Measurements from ENCODE around the gene GPRC5C.

GPRC5C gene

GRCh38 chr17:74452033-74452840 lies 20.3 kb downstream of the GPRC5C start:
- DNase-seq (ENCODE audit: low read depth in 2 of 2), result no peak

DNA sequence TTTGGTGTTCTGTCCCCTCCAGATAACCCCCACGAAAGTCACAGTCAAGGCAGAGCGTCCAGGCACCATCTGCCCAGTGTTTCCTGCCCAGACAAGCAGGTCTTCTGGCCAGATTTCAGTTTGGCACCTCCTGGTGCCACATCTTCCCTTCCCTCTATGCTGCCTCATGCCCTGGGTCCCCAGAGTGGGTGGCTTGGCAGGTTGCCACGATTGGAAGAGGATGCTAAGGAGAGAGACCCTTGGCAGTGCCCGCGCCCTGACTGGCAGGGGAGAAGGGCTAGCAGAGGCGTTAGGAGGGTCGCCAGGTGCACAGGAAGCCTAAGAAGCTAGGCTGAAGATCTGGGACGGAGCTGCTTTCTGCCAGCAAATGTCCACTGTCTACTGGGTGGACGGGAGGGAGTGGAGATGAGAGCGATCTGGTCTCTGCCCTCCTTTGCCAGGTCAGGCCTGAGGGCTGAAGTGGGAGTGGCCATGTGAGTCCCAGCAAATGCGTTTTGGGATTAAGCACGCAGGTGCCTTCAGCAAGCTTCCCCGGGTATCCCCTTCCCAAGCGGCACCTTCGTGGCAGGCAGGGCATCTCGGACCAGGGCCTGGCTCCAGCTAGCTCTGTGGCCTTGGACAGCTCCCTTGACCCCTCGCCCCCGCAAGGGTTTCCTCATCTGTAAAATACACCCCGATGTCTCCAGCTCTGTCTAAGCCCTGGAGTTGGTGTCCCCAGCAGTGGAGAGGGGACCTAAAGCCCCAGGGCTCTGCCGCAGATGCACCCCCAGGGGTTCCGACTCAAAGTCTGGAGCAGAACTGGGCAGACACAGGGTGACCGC lies 21.2 kb downstream of the GPRC5C start:
- no peak for DNase-seq (ENCODE audit: low read depth in 2 of 2)

DNA sequence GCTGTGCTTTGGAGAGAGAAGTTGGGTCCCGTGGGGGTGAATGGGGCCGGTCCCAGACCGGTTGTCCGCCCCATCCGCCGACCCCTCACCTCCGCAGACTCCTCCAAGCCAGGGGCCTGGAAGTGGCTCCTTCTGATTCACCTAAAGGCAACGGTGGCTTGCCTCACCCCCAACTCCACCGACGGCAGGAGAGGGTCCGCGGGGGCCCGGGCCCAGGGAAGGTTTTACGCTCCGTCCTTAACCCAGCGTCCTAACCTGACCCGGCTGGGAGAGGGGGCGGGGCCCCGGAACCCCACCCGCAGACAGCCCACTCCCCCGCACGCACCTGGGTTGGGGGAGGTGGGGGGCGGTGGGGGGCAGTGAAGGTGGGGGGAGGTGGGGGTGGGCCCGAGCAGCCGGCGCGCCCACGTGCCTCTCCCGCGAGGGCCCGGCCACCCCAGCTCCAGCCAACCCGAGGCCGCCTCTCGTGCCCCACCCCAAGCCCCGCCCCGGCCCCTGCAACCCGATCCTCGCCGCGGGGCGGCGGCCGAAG lies 21.8 kb downstream of the GPRC5C start:
- no peak for DNase-seq (ENCODE audit: low read depth in 2 of 2)

DNA sequence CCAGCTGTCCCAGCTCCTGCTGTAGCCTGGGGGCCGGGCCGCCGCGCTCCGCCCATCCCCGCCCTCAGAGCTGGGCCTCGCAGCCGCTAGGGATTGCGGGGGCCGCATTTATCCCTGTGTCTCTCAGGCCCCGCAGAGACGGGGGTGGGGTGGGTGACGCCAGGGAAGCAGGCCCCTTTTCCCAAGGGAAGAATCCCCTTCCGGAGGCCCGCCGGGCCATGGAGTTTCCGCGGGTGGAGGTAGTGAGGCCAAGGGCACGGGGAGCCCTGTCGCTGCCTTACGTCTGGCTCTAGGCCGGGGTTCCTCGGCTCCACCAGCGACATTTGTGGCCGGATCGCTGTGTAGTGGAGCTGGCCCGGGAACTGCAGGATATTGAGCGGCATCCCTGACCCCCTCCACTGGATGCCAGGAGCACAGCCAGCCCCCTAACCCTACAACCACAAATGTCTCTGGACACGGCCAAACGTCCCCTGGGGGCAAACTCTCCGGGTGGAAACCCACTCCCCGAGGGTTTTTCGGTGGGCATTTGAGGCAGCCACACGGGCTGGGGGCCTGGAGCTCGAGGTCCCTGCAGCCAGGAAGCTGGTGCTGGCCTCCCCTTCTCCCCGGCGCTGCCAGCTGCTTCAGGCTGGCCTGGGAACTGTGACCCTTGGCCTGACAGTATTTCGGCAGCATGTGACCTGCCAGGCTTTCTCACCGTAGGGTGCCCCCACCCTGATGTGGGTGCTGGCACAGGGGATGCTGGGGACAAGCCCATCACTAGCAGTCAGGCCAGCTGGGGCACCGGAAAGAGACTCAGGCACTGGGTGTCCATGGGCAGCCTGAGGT lies 22.5 kb downstream of the GPRC5C start:
- peak; percentile 32 to 59 for DNase-seq (ENCODE audit: low read depth in 2 of 2)

DNA sequence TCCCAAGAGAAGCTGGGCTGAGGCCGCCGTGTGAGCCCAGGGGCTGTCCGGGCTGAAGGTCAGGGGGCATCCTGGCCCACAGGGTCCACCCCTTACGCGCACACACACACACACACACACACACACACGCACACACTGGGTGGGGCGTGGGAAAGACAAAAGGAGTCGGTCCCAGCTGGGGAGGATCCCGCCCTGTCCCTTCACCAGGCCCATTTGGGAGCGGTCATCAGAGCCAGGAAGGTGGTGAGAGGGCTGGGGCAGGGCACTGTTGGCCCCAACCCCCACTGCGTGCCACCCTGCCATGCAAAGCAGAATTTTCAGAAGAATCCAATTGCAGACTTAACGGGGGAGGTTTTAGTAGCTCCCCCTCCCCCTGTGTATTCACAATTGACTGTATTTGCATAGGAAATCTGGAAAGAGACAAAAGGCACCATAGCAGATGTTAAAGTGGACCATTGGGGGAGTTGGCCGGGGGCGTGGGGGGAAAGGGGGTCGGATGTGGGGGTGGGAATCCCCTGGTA lies 23.2 kb downstream of the GPRC5C start:
- no peak for DNase-seq (ENCODE audit: low read depth in 2 of 2)

- DNase-seq (ENCODE audit: low read depth in 2 of 2), result no peak
Observed at GRCh38 chr17:74455821-74456220, 23.9 kb downstream of the GPRC5C start.

DNA sequence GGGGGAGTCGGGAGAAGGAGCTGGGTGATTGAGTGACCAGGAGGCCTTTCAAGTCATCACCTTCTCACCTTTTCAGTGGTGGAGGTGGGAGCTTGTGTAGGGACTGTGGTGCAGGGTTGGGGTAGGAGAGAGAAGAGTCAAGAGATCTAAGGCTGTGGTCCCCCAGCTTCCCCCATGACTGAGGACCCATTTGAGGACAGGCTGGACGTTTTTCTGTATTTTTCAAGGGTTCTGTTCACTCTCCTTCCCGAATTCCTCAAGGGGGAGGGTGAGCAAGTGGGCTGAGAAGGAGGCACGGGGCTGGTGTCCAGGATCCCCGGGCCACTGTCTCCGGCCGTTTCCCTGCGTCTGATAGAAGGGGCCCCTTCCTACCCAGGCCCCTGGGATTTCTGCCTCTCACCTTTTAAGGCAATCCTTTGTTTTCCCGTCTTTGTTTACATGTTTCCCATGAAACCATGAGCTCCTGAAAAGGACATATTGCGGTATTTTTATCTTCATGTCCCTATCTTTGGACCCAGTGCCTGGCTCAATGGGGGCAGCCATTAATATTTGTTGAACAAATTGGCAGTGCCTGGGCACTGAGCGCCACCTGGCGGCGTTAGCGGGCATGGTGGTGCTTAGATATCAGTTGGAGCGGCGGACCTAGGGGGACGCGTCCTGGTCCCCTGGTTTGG lies 25.4 kb downstream of the GPRC5C start:
- DNase-seq (ENCODE audit: low read depth in 2 of 2), result peak; percentile 11 to 15

DNA sequence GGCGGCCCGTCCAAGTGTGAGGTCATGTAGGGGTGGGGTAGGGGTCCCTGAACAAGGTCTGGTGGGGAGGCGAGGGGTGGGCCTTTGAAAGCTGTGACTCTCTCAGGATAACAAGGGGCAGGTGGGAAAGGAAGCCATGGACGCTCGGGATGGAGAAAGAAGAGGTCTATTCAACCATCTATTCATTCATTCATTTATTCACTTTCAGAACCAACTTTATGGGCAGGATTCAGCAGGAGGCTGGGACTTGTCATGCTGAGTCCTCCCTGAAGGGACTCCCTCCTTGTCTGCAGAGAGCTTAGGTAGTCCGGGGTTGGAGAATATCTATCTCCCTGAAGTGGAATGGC lies 25.9 kb downstream of the GPRC5C start:
- no peak for DNase-seq (ENCODE audit: low read depth in 2 of 2)

GRCh38 chr17:74458835-74459234 lies 26.9 kb downstream of the GPRC5C start:
- no peak for DNase-seq (ENCODE audit: low read depth in 2 of 2)

DNA sequence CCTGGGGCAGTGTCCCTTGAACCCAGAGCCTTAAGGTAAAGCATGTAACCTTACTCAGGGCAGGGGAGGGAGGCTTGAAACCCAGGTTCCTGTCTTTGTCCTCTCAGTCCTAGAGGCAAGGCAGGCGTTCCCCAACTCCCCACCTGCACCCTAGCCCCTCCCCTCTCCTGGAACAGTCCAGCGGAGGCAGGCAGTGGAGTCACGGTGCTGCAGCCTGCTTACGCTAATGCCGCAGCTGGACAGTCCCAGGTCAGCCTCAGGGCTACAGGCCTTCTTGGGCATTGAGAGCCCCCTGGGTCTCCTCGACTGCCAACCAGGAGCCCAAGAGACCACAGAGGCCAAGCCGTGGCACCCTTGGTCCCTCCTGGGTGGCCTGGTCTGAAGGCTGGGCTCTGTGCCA lies 27.7 kb downstream of the GPRC5C start:
- DNase-seq (ENCODE audit: low read depth in 2 of 2), result no peak

- no peak for DNase-seq (ENCODE audit: low read depth in 2 of 2)
Observed at GRCh38 chr17:74460241-74460640, 28.4 kb downstream of the GPRC5C start.

DNA sequence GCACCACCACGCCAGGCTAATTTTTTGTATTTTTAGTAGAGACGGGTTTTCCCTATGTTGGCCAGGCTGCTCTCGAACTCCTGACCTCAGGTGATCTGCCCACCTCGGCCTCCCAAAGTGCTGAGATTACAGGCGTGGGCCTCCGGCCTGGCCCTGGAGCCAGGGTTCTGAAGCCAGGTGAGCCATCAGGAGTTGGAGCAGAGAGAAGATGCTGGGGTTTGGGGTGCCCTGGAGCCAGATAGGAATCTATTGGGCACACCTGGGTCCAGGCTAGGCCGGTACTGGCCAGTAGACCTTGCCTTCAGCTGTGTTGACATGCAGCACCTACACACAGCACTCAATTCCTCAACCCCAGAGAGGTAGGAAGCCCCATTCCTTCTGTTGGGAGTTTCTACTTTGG lies 29.1 kb downstream of the GPRC5C start:
- no peak for DNase-seq (ENCODE audit: low read depth in 2 of 2)

DNA sequence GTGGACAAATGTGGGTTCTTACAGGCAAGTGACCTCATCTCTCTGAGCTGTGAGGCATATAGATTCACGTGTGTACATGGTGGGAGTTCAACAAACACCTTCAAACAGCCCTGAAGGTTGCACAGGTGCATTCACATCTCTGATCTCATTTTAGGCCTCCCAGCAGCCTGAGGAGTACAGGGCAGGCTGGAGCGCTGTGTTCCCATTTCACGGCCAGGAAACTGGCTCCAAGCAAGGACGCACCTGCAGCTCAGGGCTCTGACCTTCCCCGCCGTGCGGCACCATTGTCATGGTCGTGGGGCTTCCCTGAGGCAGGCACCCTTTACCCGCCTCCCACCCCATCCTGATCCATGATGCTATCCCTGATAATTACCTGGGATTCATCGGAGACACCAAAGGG lies 29.7 kb downstream of the GPRC5C start:
- no peak for DNase-seq (ENCODE audit: low read depth in 2 of 2)

DNA sequence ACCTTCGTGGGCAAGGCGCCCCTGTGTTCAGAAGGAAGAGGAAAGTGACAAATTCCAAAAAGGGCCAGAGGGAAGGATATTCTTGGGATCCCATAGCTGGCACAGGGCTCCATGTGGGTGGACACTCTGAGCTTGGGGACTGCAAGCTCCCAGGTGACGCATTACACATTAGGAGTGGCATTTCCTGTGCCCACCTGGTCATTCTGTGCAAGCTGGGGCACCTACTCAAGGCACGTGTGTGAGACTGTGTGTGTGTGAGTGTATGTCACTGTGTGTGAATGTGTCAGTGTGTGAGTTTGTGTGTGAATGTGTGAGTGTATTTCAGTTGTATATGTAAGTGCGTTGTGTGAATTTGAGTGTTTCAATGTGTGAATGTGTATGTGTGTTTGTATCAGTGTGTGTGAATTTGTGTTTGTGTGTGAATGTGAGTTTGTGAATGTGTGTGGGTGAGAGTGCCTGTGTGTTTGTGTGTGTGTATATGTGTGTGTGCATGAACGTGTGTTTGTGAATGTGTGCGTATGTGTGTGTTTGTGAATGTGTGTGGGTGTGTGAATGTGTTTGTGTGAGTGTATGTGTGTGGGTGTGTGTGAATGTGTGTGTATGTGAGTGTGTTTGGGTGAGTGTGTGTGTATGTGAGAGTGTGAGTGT lies 33.0 kb downstream of the GPRC5C start:
- no peak for DNase-seq (ENCODE audit: low read depth in 2 of 2)

DNA sequence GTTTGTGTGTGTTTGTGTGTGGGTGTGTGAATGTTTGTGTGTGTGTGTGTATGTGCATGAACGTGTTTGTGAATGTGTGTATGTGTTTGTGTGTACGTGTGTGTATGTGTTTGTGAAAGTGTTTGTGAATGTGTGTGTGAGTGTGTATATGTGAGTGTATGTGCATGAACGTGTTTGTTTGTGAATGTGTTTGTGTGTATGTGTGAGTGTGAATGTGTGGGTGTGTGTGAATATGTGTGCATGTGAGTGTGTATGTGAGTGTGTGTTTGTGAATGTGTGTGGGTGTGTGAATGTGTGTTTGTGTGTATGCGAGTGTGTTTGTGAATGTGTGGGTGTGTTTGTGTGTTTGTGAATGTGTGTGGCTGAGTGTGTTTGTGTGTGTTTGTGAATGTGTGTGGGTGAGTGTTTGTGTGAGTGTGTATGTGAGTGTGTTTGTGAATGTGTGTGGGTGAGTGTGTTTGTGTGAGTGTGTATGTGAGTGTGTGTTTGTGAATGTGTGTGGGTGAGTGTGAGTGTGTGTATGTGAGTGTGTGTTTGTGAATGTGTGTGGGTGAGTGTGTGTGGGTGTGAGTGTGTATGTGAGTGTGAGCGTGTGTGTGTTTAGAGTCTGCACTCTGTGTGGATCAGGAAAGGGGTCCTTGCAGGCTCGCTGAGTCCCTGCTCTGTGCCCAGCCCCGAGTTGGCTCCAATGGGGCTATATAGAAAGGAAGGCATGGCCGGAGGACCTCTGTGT lies 33.7 kb downstream of the GPRC5C start:
- no peak for DNase-seq (ENCODE audit: low read depth in 2 of 2)

- DNase-seq (ENCODE audit: low read depth in 2 of 2), result no peak
Observed at GRCh38 chr17:74466111-74466827, 34.4 kb downstream of the GPRC5C start, which contains the start of gene CD300A. CD300A (plus strand) TSS chr17:74466634; CDS start chr17:74466704, 70 bp downstream.

- DNase-seq (ENCODE audit: low read depth in 2 of 2), result no peak
Observed at GRCh38 chr17:74466828-74467184, 34.9 kb downstream of the GPRC5C start.

DNA sequence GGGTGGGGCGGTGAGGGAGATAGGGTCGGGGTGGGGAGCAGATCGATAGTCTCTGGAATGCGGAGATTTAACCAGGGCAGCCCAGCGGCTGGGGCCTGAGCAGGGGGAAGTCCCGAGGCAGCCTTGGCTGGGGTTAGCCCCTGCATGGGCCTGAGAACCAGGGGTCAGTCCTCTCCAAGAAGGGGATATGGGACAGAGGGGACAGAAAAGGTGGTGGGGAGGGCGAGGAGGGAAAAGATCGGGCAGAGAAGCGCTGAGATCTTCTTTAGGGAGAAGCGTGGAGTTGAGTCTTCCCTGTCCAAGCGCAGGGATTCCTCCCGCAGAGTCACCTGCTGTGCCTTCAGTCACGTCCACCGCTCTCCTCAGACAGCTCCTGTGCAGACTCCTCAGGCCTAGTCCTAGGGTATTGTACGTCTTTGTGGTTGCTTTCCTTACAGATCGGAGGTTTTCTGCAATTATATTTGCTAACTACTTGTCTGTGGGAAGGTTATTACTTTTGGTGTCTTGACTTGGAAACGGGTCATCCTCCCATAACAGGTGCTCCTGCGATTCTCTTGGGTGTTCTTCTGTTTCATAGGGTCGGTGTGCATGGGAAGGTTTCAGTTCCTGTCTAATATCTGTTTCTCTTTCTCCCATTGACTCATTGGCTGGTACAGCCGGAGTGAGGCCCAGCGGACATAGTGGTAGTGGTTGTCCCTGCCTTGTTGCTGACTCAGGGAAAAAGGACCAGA lies 35.5 kb downstream of the GPRC5C start:
- no peak for DNase-seq (ENCODE audit: low read depth in 2 of 2)

GRCh38 chr17:74471341-74471740 lies 39.5 kb downstream of the GPRC5C start:
- DNase-seq (ENCODE audit: low read depth in 2 of 2), result no peak
